MM.1S (cell line): Measurements from ENCODE around the gene TRIM8.

ENCODE experiments used
- DNase-seq: peaks from one replicate; pipeline ENCODE4 v3.0.0-alpha.2; 2015
- H2AFZ ChIP-seq: fragments of 300-600 bp; sonication (generic); 2 replicates; pipeline ENCODE4 v1.6.0; 2016; ENCODE audit warnings: antibody characterized with exemption, low read length
- H3F3A ChIP-seq: fragments of 300-600 bp; sonication (generic); 2 replicates; pipeline ENCODE4 v1.6.1; 2016; ENCODE audit warnings: mild to moderate bottlenecking, antibody characterized with exemption, low read length, moderate library complexity, mixed read lengths; ENCODE audit not compliant: insufficient read depth
- H3K27ac ChIP-seq: fragments of 300-600 bp; sonication (generic); 2 replicates; pipeline ENCODE4 v1.5.1; 2016; ENCODE audit warnings: mild to moderate bottlenecking, low read length
- H3K27me3 ChIP-seq: fragments of 300-600 bp; sonication (generic); replicated peaks from 2 replicates; pipeline ENCODE4 v1.6.0; 2016; ENCODE audit warnings: low read length; ENCODE audit not compliant: insufficient read depth
- H3K36me3 ChIP-seq: fragments of 300-600 bp; sonication (generic); replicated peaks from 2 replicates; pipeline ENCODE4 v1.6.1; 2016; ENCODE audit warnings: mild to moderate bottlenecking, low read length, mixed read lengths; ENCODE audit not compliant: insufficient read depth
- H3K4me1 ChIP-seq: fragments of 300-600 bp; sonication (generic); 2 replicates; pipeline ENCODE4 v1.6.1; 2016; ENCODE audit warnings: low read length, mixed read lengths
- H3K4me2 ChIP-seq: fragments of 300-600 bp; sonication (generic); 2 replicates; pipeline ENCODE4 v1.6.0; 2016; ENCODE audit warnings: low read depth, low read length
- H3K4me3 ChIP-seq: fragments of 300-600 bp; sonication (generic); 2 replicates; pipeline ENCODE4 v1.5.1; 2016; ENCODE audit warnings: low read length, mixed read lengths
- H3K79me2 ChIP-seq: fragments of 300-600 bp; sonication (generic); 2 replicates; pipeline ENCODE4 v1.6.1; 2016; ENCODE audit warnings: mixed run types, low read length, mixed read lengths
- H3K9ac ChIP-seq: fragments of 300-600 bp; sonication (generic); 2 replicates; pipeline ENCODE4 v1.6.1; 2016; ENCODE audit warnings: low read length, mixed read lengths
- H3K9me2 ChIP-seq: fragments of 300-600 bp; sonication (generic); replicated peaks from 2 replicates; pipeline ENCODE4 v1.6.1; 2016; ENCODE audit warnings: mild to moderate bottlenecking, low read length, mixed read lengths; ENCODE audit not compliant: insufficient read depth
- H3K9me3 ChIP-seq: fragments of 300-600 bp; sonication (generic); replicated peaks from 2 replicates; pipeline ENCODE4 v1.6.1; 2016; ENCODE audit warnings: mild to moderate bottlenecking, low read length, mixed read lengths; ENCODE audit not compliant: insufficient read depth
- H4K20me1 ChIP-seq: fragments of 300-600 bp; sonication (generic); 2 replicates; pipeline ENCODE4 v1.6.1; 2016; ENCODE audit warnings: mild to moderate bottlenecking, low read length, moderate library complexity, mixed read lengths; ENCODE audit not compliant: insufficient read depth
- EZH2 ChIP-seq: fragments of 300-600 bp; sonication (generic); optimal IDR thresholded peaks from 2 replicates; pipeline ENCODE3; 2017; ENCODE audit warnings: low read depth, mild to moderate bottlenecking, antibody characterized with exemption, low read length, mixed read lengths
- EZH2phosphoT487 ChIP-seq: fragments of 300-600 bp; sonication (generic); IDR thresholded peaks from 2 replicates; pipeline ENCODE4 v1.6.1; 2018; ENCODE audit warnings: antibody characterized with exemption, low read length
- TF ChIP-seq, protein P1 (sequence below): fragments of 300-600 bp; sonication (generic); IDR thresholded peaks from 2 replicates; pipeline ENCODE4 v1.5.1; 2016; ENCODE audit warnings: antibody characterized with exemption, low read length, mixed read lengths

The TRIM8 gene

DNA sequence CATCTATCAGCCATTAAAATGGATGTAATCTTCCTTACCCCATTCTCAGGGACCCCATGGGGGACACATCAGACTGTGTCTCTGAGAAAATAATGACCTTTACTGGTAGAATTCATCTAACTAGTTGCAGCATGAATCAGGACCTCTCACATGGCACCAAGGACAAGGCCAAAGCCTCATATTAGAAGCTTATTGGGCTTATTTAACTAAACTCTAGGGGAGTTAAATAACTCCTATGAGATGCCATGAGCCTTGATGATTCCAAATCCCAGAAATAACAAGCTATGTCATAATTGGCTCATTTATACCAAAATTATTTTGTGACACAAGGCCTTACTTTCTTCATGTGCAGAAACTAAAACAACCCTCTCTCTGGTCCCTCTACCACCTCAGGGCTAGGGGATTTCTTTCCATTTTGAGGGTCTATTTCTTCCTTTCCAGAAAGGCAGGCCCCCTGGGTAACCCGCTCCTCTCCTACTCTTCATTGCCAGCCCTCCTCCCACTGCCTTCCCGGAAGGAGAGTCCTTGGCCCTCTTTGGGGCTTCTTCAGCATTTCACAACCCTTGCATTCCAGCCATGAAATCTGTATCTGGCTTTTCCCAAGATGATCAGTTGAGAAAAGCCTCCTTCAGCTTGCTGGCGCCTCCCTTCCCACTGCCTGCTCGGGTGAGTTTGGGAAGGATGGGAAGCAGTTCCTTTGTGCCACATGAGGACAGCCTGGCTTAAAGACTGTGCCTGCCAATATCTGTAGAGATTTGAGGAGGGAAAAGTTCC lies 41.8 kb upstream of the TRIM8 start:
- H3K79me2 ChIP-seq, result no peaks in the 10 kb centered on the region
- no peaks in the 10 kb centered on the region for H3K4me1 ChIP-seq
- H3K27me3 ChIP-seq, result no peaks in the 10 kb centered on the region
- DNase-seq, result no peak
- no peaks in the 10 kb centered on the region for H3K9me2 ChIP-seq
- TF ChIP-seq EZH2 (no peak), EZH2phosphoT487 (no peak)
- TF ChIP-seq, protein P1, sequence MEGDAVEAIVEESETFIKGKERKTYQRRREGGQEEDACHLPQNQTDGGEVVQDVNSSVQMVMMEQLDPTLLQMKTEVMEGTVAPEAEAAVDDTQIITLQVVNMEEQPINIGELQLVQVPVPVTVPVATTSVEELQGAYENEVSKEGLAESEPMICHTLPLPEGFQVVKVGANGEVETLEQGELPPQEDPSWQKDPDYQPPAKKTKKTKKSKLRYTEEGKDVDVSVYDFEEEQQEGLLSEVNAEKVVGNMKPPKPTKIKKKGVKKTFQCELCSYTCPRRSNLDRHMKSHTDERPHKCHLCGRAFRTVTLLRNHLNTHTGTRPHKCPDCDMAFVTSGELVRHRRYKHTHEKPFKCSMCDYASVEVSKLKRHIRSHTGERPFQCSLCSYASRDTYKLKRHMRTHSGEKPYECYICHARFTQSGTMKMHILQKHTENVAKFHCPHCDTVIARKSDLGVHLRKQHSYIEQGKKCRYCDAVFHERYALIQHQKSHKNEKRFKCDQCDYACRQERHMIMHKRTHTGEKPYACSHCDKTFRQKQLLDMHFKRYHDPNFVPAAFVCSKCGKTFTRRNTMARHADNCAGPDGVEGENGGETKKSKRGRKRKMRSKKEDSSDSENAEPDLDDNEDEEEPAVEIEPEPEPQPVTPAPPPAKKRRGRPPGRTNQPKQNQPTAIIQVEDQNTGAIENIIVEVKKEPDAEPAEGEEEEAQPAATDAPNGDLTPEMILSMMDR, result no peak
- no peak overlapping the region for H3K4me3 ChIP-seq
- H3K9ac ChIP-seq, result no peak overlapping the region
- H4K20me1 ChIP-seq, result no peaks in the 10 kb centered on the region
- H2AFZ ChIP-seq, result no peak overlapping the region
- no peaks in the 10 kb centered on the region for H3K36me3 ChIP-seq
- H3K9me3 ChIP-seq, result no peaks in the 10 kb centered on the region
- no peaks in the 10 kb centered on the region for H3F3A ChIP-seq
- H3K27ac ChIP-seq, result no peak overlapping the region
- no peak overlapping the region for H3K4me2 ChIP-seq

DNA sequence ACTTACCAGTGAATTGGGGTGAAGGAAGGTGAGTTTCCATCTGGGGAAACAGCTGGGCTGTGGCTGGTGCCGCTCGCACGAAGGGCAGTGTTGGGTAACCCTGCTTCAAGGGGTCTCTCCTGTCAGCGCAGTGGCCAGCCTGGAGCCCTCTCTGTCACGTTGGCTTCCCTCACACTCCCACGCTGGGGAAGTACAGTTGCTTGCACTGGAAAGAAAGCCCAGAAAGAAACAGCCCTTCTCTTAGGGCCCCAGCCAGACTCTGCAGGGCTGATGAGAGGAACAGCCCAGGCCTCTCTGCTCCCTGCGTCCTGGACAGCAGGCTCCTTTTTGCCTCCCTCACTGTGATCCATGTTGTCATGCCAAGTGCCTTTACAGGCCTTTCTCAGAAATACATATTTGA lies 40.3 kb upstream of the TRIM8 start:
- no peak overlapping the region for H2AFZ ChIP-seq
- H3K4me1 ChIP-seq, result no peaks in the 10 kb centered on the region
- H3K36me3 ChIP-seq, result no peaks in the 10 kb centered on the region
- no peak overlapping the region for H3K4me3 ChIP-seq
- H3K27ac ChIP-seq, result no peak overlapping the region
- H4K20me1 ChIP-seq, result no peaks in the 10 kb centered on the region
- TF ChIP-seq EZH2 (no peak), EZH2phosphoT487 (no peak)
- TF ChIP-seq, protein P1, result no peak
- H3K27me3 ChIP-seq, result no peaks in the 10 kb centered on the region
- no peak for DNase-seq
- H3K79me2 ChIP-seq, result no peaks in the 10 kb centered on the region
- no peak overlapping the region for H3K9ac ChIP-seq
- H3K9me3 ChIP-seq, result no peaks in the 10 kb centered on the region
- H3K4me2 ChIP-seq, result no peak overlapping the region
- no peaks in the 10 kb centered on the region for H3K9me2 ChIP-seq
- H3F3A ChIP-seq, result no peaks in the 10 kb centered on the region

DNA sequence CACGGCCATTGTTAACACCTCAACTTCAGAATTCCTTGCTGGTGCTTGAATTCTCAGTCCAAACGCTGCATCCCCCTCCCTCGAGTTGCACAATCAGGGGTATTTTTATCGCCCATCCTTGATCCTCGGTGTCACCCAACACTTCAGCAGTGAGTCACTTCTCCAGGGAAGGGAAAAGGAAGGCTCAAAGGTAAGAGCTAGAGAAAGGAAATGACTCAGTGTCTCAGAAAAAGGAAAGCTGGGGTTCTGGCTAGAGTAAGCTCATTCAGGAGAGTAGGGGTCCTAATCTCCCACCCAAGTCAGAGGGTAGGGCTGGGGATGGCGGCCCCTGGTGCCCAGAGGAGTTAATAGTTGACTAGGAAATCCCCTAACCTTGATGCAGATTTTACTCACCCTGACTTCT lies 39.8 kb upstream of the TRIM8 start:
- no peak overlapping the region for H3K9ac ChIP-seq
- H3F3A ChIP-seq, result no peaks in the 10 kb centered on the region
- no peaks in the 10 kb centered on the region for H3K9me2 ChIP-seq
- no peaks in the 10 kb centered on the region for H3K36me3 ChIP-seq
- no peak overlapping the region for H3K4me2 ChIP-seq
- TF ChIP-seq EZH2phosphoT487, result no peak
- TF ChIP-seq, protein P1, result no peak
- no peak for TF ChIP-seq EZH2
- H4K20me1 ChIP-seq, result no peaks in the 10 kb centered on the region
- H3K27ac ChIP-seq, result no peak overlapping the region
- no peak overlapping the region for H2AFZ ChIP-seq
- no peaks in the 10 kb centered on the region for H3K4me1 ChIP-seq
- no peaks in the 10 kb centered on the region for H3K79me2 ChIP-seq
- H3K9me3 ChIP-seq, result no peaks in the 10 kb centered on the region
- no peak for DNase-seq
- no peak overlapping the region for H3K4me3 ChIP-seq
- no peaks in the 10 kb centered on the region for H3K27me3 ChIP-seq
